ENCODE measurements around the gene ECHS1.
A peak's percentile ranks its signal among the peaks of the same experiment; 100 is the strongest.
"Not testable (repeated sequence)": the region's sequence is repeated elsewhere in the genome, so short reads cannot be mapped to it uniquely, and the experiment has no call there.

Gene ECHS1

DNA sequence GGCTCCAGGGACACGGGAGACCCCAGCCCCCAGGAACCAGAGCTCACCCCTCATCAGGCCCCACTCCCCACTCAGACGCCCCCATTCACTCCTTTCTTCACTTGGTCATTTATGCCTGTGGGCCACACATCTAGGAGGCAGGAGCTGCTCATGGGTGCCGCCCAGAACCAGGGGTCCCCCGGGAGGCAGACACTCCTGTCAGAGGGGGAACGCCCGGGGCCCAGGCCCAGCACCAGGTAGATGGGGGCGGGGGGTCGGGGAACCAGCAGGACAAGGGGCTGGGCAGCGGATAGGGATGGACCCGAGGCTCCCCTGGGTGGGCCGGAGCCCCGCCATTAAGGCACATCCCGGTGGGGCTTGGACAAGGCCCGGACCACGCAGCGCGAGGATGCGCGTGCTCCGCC, 48.3 kb downstream of the ECHS1 start:
- DNase-seq (ENCODE audit: low read depth) = no peak

DNA sequence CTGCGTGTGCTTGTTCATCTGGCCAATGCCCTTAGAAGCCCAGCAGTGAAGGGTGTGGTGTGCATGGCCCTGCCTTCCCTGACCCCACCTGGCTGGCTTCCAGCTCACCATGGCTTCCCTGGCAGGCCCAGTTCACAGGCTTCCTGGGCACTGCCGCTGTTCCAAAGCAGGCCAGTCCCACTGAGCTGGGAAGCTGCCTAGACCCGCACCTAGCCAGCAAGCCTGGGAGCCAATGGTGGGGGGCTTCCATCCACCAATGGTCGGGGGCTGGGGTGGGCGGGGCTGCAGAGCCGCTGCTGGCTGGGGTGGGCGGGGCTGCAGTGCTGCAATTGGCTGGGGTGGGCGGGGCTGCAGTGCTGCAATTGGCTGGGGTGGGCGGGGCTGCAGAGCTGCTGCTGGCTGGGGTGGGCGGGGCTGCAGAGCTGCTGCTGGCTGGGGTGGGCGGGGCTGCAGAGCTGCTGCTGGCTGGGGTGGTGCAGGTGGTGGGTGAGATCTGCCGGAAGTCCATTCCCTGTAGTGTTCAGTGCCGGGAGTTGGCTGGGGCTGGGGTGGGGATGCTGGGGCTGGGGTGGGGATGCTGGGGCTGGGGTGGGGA, 48.9 kb downstream of the ECHS1 start:
- peak; percentile 20 for DNase-seq (ENCODE audit: low read depth)

DNA sequence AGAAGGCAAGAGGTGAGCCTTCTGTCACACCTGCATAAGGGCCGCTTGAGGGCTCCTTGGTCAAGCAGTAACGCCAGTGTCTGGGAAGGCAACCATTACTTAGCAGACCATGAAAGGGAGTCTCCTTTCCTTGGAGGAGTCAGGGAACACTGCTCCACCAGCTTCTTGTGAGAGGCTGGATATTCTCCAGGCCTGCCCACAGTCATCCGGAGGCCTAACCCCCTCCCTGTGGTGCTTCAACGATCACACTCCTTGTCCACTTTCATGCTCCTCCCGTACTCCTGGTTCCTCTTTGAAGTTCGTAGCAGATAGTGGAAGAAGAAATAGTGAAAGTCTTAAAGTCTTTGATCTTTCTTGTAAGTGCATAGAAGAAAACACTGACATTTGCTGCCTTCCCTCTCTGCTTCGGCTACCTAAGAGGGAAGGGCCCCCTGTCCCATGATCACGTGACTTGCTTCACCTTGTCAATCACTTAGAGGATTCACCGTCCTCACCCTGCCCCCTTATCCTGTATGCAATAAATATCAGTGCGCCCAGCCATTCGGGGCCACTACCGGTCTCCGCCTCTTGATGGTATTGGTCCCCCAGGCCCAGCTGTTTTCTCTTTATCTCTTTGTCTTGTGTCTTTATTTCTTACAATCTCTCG, 51.0 kb downstream of the ECHS1 start:
- DNase-seq (ENCODE audit: low read depth) = not testable (repeated sequence)

- DNase-seq (ENCODE audit: low read depth) = not testable (repeated sequence)
Measured at GRCh38 chr10:133320852-133321422, 52.2 kb downstream of the ECHS1 start.

- DNase-seq (ENCODE audit: low read depth) = peak; percentile 48
Measured at GRCh38 chr10:133318494-133319127, 54.5 kb downstream of the ECHS1 start.

DNA sequence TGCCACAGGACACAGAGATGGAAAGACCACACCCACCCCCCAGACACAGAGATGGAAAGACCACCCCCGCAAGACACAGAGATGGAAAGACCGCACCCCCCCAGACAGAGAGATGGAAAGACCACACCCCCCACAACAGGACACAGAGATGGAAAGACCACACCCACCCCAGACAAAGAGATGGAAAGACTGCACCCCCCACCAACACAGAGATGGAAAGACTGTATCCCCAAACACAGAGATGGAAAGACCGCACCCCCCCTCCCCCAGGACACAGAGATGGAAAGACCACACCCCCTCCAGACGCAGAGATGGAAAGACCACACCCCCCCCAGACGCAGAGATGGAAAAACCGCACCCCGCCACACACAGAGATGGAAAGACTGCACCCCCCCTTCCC, 56.4 kb downstream of the ECHS1 start:
- no peak for DNase-seq (ENCODE audit: low read depth)

DNA sequence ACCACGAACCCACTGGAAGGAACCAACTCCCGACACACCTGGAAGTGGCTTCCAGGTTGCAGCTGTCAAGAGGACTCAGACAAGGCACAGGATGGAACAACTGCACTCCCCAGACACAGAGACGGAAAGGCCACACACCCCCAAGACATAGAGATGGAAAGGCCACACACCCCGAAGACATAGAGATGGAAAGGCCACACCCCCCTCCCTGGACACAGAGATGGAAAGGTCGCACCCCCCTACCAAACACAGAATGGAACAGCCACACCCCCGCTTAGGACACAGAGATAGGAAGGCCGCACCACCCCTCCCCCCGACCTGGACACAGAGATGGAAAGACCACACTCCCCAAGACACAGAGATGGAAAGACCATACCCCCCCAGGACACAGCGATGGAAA, 56.9 kb downstream of the ECHS1 start:
- DNase-seq (ENCODE audit: low read depth) = no peak

DNA sequence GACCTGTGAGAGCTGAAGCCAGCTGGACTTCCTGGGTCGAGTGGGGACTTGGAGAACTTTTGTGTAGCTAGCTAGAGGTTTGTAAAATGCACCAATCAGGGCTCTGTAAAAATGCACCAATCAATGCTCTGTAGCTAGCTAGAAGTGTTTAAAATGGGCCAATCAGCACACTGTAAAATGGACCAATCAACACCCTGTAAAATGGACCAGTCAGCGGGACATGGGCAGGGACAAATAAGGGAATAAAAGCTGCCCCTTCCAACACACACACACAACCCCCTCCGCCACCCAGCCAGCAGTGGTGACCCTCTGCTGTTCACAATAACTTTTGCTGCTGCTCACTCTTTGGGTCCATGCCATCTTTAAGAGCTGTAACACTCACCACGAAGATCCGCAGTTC, 57.3 kb downstream of the ECHS1 start:
- no peak for DNase-seq (ENCODE audit: low read depth)

- DNase-seq (ENCODE audit: low read depth) = no peak
Measured at GRCh38 chr10:133314911-133315310, 58.2 kb downstream of the ECHS1 start.

DNA sequence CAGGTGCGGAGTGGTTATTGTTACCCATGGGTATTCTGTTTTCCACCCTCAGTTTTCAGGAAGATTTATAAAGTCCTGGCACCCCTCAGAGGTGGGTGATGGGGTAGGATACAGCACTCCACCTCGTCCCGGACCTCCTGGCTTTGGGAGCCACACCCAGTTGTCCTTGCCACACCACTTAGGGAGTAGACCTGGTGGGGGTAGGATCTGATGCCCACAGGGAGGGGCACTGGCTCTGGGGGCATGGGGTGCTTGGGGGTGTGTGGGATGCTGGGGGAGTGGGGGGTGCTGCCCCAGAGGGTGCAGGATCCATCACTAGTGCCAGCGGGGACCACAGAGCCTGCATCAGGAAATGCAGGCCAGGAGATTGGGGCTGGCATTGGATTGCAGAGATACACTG, 60.0 kb downstream of the ECHS1 start:
- DNase-seq (ENCODE audit: low read depth) = no peak

DNA sequence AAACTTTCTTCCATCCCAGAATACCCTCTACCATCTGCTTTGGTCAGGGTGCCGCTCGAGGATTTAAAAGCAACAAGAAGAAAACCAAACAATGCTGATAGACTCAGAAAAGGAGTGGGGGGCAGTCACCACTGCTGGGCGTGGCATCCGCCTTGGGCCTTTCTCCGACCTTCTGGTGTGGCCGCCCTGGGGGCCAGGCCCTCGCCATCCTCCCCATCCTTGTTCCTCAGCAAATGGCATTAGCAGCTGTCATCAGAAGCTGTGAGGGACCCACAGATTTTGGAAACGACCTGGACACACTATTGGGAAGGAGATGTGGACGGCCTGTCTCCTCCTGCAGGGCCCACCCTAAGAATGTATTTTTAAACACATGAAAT, 60.4 kb downstream of the ECHS1 start:
- no peak for DNase-seq (ENCODE audit: low read depth)

Measured in activated gamma-delta T cell treated with anti-CD3 and anti-CD28 coated beads, Interleukin-2, amount 50 U/mL, for 16 hours (primary cell).